Measurements from ENCODE around the gene CIAO3. TPM values are rescaled to one million over a fixed set of nuclear protein-coding genes. Genes with fewer than 3 reads are reported as not detected.

CIAO3 gene
- total RNA-seq, 2 donors from 2014 or later, result 25.4 to 26.4 TPM

DNA sequence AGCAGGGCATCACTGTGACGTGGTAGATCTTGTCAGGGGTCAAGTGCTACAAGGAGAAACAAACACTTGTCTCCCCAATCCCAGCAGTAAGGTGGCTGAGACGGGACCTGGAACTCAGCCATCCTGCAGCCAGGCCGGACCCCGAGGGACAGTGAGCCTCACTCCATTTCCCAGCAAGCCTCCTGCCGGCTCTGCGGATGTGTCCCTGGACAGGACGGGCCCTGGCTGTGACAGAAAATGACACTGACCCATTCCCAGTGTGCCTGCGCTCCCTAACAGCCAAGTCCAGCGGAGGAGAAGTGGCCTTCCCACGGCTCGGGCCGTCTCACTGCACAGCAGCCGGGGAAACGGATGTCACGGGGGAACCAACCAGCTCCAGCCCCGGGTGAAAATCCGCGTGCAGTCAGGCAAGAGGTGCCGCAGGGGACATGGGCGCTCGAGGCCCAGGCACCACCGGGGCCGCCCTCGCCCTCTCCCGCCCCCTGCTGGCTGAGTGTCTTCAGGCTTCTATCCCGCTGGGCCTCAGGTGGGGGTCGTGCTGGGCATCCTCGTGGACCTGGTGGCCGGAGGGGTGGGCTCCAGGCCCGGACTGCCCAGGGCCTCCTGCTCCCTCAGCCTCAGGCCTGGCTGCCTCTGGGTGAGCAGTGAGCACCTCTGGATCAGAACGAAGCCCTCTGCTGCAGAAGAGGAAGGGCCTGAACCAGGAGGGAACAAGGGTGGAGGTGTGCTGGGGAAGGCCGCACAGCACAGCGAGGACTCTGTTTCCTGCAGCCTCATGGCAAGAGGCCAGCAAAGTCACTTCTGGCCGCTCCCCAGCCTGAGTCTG, 7.2 kb downstream of the CIAO3 start:
- no peak for ATAC-seq
- Histone ChIP-seq H3K27me3 (no peaks in the 10 kb centered on the region), H3K27ac (no peak overlapping the region), H3K4me3 (no peak overlapping the region), H3K4me1 (peaks cover 6% of the 10 kb centered on the region), H3K36me3 (replicated peaks in 1 of 2; ENCODE audit: insufficient read depth in 1 of 2, low read depth in 2 of 2) (peaks cover 5 to 15% of the 10 kb centered on the region in 2 donors), H3K9me3 (no peaks in the 10 kb centered on the region)
- intact Hi-C loops (cut with DNase I), result no loop called here
- DNase-seq, result peak in 1 of 4 donors; percentile 16
- TF ChIP-seq POLR2A (IDR thresholded peaks at IDR 0.05) (no peak), CTCF (IDR thresholded peaks at IDR 0.05) (no peak)
- WGBS, 2 donors, result 87 to 95% methylated on average over 4 to 27 of the region's 34 CpGs

DNA sequence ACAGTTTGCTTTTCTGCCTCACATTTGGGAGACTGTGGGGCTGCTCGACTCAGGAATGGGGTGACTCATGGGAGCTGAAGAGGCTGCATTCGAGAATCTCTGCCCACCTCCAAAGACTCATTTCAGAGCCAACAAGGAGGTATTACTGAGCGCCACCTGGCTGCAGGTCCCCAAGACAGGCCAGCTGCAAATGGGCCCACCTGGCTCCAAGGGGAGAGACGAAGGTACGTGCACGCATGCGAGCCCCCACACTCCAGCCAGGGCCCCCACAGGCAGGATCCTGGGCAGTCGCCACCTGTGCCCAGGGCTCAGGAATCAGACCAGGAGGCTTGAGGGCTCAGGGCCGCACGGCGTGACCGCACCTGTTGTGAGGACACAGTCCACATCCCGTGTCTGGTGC, 7.9 kb downstream of the CIAO3 start:
- WGBS, 2 donors, result 90 to 96% methylated on average over 2 to 11 of the region's 13 CpGs
- no peaks in the 10 kb centered on the region for H3K9me3 ChIP-seq
- H3K4me3 ChIP-seq, result no peak overlapping the region
- intact Hi-C loops (cut with DNase I), result no loop called here
- no peak overlapping the region for H3K27ac ChIP-seq
- ATAC-seq (no peak), DNase-seq (no peak)
- H3K4me1 ChIP-seq, result peaks cover 13% of the 10 kb centered on the region
- TF ChIP-seq CTCF (IDR thresholded peaks at IDR 0.05) (no peak), POLR2A (IDR thresholded peaks at IDR 0.05) (no peak)
- H3K27me3 ChIP-seq, result no peaks in the 10 kb centered on the region
- peaks cover 5 to 15% of the 10 kb centered on the region in 2 donors for H3K36me3 ChIP-seq (replicated peaks in 1 of 2; ENCODE audit: insufficient read depth in 1 of 2, low read depth in 2 of 2)

DNA sequence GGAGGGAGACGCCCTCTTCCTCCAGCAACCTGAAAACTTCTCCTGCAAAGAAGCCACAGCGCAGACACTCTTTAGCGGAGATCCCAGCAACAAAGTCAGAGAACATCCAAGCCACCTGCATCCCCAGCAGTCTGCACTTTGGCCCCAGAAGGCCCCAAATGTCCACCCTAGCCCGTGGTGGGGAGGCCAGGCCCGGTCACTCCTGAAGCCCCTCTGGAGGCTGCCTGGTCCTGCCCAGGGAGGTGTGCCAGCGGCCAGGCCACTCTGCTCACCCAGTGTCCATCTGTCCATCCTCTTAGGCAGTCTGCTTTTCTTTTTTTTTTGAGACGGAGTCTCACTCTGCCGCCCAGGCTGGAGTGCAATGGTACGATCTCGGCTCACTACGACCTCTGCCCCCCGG, 8.5 kb downstream of the CIAO3 start:
- ATAC-seq, result no peak
- Histone ChIP-seq H3K27me3 (peaks cover 0 to 4% of the 10 kb centered on the region in 2 donors), H3K4me1 (peaks cover 19% of the 10 kb centered on the region), H3K9me3 (no peaks in the 10 kb centered on the region), H3K27ac (no peak overlapping the region), H3K4me3 (no peak overlapping the region), H3K36me3 (replicated peaks in 1 of 2; ENCODE audit: insufficient read depth in 1 of 2, low read depth in 2 of 2) (peaks cover 5 to 15% of the 10 kb centered on the region in 2 donors)
- 94 to 95% methylated on average over 9 to 12 of the region's 12 CpGs for WGBS, 2 donors
- TF ChIP-seq CTCF (IDR thresholded peaks at IDR 0.05), result no peak
- TF ChIP-seq POLR2A (IDR thresholded peaks at IDR 0.05), result no peak
- intact Hi-C loops (cut with DNase I), result no loop called here
- no peak for DNase-seq

GRCh38 chr16:730666-731509, 9.9 kb downstream of the CIAO3 start:
- TF ChIP-seq POLR2A (IDR thresholded peaks at IDR 0.05), result no peak
- TF ChIP-seq CTCF (IDR thresholded peaks at IDR 0.05), result no peak
- H3K36me3 ChIP-seq (replicated peaks in 1 of 2; ENCODE audit: insufficient read depth in 1 of 2, low read depth in 2 of 2), result peaks cover 5 to 8% of the 10 kb centered on the region in 2 donors
- intact Hi-C loops (cut with DNase I), result no loop called here
- peaks cover 0 to 7% of the 10 kb centered on the region in 2 donors for H3K27me3 ChIP-seq
- no peak overlapping the region for H3K4me3 ChIP-seq
- H3K4me1 ChIP-seq, result peaks cover 31% of the 10 kb centered on the region
- no peak overlapping the region for H3K27ac ChIP-seq
- ATAC-seq (no peak), DNase-seq (no peak)
- no peaks in the 10 kb centered on the region for H3K9me3 ChIP-seq
- WGBS, 2 donors, result 81 to 91% methylated on average over 9 to 21 of the region's 22 CpGs
